Stimulated activated CD4-positive, alpha-beta T cell treated with anti-CD3 and anti-CD28 coated beads, Interleukin-4, amount 100 ng/mL, for 48 hours (primary cell): ENCODE data around the gene BOK.
A peak's percentile ranks its signal among the peaks of the same experiment; 100 is the strongest.
"Not testable (repeated sequence)": the region's sequence is repeated elsewhere in the genome, so short reads cannot be mapped to it uniquely, and the experiment has no call there.

Source experiments
- DNase-seq, 2 donors: peaks; one replicate each; pipeline ENCODE4 v3.0.0-alpha.2; 2020; ENCODE audit warnings: low read depth in 2 of 2

BOK gene, protein sequence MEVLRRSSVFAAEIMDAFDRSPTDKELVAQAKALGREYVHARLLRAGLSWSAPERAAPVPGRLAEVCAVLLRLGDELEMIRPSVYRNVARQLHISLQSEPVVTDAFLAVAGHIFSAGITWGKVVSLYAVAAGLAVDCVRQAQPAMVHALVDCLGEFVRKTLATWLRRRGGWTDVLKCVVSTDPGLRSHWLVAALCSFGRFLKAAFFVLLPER

DNA sequence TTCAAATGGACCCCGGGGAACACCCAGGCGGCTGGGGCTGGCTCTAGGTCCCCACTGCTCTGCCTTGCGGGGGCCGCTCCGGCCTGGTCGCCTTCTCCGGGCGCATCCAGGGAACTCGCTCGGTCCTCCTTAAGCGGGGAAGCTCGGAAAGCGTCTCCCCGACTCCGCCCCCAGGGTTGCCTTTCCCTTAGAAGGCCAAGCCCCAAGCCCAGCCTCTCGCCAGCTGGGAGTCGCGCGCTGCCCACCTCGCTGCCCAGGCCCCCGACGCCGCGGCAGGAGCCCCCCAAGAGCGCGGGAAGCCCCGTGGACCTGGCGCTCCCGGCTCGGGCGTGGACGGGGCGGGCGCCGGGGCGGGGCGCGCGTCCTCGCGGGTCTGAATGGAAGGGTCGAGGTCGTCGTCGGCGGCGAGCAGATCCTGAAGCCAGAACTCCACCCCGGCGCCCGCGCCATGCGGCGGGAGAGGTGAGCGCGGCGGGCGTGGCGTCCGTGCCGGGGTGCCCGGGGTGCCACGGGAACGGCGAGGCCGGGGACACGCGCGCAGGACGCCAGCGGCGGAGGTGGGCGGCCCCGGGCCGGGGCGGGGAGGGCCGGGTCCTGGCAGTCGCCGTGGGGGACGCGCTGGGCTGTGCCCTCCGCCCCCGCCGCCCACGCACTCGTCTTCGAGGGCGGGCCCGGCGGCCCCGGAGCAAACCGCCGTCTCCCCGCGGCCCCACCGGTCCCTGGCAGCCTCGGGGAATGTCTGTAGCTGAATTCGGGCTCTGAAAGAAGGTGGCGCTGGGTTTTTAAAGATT lies at the start of gene BOK:
Gene BOK, plus strand, starts transcription at position 214 of the 791 bp plus-strand sequence. CDS start 739 bp downstream, outside the sequence.
- peak in 1 of 2 donors; percentile 2 for DNase-seq

DNA sequence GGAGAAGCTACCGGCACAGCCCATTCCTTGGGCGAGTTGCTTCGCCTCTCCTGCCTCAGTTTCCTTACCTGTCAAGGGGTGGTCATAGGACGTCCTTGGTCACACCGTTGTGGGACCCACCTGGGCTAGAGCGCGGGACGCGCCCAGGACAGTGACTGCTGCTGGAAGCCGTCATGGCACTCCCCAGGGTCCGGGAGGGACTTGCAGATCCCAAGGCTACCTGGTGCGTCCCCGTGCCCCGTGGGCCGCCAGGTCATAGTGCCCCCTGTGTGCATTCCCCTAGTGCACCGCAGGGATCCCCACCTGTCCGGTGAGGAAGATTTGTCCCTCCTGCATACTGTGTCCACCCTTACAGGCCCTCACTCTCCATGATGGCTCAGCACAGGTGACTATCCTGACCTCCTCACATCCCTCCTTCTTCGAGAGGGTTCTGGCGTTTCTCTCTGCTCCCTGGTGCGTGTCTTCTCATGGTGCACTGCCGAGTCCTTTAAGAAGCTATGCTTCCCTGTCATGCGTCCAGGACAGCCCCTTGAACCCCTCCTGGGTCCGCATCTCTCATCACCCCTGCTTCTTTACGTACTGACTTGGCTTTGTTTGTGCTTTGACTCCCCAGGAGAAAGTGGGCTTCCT lies 49.3 kb upstream of the BOK start:
- no peak for DNase-seq

DNA sequence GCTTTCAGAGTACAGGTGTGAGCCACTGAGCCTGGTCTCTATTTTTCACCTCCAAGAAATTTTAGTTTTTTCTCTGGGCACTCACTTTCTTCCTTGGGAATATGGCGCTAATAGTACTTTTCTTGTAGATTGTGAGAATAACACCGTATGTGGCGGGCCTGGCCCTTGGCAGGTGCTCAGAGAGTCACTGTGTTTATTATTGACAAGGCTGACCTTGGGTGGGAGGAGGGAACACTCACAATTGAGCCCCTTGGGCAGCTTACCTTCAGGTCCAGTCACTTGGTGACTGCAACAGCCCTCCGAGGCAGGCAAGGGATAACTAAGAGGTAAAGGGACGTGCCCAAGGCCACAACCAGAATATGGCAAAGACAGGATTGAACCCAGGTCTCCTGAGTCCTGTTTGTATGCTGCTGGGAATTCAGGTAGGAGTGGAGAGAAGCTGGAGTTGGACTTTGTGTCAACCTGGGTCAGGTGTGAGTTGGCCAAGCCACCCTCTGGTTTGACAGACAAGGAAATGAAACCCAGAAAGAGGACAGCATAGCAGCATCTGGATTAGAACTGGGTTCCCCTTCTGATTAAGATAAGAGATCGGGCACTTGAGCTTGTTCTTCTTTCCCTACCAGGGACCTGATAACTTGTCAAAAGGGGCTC lies 47.3 kb upstream of the BOK start:
- DNase-seq, result no peak

DNA sequence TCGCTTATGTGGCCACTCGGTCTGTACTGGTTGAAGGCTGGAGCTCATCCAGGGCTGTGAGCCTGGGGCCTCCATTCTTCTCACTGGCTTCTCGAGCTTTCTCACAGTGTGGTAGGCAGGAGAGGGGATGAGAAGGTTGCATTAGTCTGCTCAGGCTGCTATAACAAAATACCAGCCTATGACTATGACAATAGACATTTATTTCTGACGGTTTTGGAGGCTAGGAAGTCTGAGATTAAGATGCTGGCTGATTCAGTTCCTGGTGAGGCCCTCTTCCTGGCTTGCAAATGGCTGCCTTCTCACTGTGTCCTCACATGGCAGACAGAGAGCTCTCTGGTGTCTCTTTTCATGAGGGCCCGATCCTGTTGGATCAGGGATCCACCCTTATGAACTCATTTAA lies 44.0 kb upstream of the BOK start:
- DNase-seq, result no peak

DNA sequence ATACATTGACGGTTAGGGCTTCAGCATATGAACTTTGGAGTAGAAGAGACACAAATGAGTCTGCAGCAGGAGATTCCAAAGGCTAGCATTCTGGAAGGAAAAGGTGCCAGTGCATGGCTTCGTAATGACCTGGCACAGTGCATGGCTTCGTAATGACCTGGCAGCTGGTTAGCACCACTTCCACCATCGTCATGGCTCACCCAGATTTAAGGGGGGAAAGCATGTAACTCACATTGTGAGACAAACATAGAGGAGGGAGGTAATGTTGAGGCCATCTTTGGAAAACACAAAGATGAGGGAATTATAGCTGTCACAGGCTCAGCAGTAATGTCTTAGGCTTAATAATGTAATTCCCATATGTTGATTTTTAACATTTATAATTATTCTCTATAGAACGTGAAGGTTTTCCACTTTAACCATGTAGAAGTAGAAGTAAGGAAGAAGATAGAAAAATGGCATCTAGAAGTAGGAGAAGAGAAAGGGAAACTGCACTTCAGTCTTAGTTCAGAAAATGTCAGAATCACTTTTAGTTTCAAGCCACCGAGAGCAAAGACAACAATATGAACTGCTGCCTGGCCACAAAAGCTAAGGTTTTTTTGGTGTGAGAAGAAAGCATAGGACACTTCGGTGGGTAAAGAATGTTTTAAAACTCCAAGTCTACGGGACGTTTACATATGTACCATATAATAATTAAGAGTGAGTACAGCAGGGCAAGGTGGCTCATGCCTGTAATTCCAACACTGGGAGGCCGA lies 43.4 kb upstream of the BOK start:
- no peak for DNase-seq

DNA sequence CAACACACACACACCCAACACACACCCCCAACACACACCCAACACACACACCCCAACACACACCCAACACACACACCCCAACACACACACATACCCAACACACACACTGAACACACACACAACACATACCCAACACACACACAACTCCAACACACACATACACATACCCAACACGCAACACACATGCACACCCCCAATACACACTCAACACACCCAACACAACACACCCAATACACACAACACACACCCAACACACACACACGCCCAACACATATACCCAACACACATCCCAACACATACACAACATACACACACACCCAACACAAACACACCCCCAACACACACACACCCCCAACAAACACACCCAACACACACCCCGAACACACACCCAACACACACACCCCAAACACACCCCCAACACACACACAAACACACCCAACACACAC lies 42.0 kb upstream of the BOK start:
- DNase-seq, result no peak

DNA sequence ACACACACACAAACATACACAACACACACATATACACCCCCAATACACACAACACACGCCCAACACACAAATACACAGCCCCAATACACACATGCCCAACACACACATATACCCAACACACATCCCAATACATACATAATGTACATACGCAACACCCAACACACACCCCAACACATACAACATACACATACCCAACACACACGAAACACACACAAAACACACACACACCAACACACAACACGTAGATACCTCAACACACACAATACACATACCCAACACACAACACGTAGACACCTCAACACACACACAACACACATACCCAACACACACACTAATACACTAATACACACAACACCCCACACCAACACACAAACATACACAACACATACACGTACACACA lies 41.2 kb upstream of the BOK start:
- no peak for DNase-seq

DNA sequence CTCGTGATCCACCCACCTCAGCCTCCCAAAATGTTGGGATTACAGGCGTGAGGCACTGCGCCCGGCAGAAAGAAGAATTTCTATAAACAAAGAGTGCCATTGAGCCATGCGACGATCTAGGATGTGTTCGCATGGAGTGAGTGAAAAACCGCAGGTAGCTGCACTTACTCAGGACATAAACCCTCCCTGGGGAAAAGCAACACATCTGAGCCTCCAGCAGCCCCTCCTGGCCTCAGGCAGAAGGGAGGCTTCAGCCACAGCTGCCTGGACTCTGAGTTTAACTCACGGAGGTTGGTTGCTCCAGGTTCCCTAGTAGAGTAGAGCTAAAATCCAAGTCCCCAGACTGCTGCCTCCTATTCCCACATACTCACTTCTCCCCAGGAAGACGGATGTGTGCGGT lies 38.9 kb upstream of the BOK start:
- no peak for DNase-seq

DNA sequence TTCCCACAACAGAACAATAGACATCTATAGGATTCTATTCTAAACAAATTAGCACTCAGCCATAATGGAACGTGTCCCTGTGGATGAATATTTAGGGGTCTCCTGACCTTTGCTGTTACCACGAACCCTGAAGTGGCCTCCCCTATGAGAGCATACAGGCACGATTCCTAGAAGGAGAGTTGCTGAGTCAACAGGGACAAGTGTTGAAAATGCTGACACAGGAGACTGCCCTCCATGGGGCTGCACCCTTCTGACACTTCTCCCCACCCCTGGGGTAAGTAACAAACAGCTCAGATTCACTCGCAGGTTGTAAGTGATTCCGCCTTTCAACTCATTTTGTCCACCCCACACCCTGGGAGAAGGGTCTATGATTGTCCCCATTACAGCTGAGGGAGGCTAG lies 36.1 kb upstream of the BOK start:
- DNase-seq, result no peak

DNA sequence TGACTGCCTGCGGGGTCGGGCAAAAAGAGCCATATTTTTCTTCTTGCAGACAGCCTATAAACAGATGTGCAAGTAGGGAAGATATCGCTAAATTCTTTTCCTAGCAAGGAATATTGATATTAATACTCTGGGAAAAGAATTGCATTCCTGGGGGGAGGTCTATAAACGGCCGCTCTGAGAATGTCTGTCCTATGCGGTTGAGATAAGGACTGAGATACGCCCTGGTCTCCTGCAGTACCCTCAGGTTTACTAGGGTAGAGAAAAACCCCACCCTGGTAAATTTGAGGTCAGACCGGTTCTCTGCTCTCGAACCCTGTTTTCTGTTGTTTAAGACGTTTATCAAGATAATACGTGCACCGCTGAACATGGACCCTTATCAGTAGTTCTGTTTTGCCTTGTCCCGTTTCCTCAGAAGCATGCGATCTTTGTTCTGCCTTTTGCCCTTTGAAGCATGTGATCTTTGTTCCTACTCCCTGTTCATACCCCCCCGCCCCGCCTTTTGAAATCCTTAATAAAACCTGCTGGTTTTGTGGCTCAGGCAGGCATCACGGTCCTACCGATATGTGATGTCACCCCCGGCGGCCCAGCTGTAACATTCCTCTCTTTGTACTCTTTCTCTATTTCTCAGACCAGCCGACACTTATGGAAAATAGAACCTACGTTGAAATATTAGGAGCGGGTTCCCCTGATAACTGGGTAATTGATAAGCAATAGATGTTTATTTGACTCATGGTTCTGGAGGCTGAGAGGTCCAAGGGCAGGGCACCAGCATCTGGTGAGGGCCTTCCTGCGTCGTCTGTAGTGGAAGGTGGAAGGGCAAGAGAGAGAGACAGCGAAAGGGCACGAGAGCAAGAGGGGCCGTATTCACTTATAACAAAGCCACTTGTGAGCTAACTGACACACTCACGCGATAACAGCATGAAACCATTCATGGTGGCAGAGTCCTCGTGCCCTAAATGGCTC lies 32.4 kb upstream of the BOK start:
- not testable (repeated sequence) for DNase-seq

DNA sequence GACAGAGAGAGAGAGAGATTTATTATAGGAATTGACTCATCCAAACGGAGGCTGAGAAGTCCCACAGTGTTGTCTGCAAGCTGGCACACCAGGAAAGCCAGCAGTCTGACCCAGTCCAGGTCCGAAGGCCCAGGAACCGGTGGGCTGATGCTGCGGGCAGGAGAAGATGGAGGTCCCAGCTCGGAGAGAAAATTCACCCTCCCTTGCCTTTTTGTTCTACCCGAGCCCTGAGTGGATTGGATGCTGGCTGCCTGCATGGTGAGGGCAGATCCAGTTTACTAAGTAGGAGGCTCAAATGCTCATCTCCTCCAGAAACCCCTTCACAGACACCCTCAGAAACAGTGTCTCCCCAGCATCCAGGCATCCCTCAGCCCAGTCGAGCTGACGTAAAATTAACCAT lies 28.0 kb upstream of the BOK start:
- no peak for DNase-seq

DNA sequence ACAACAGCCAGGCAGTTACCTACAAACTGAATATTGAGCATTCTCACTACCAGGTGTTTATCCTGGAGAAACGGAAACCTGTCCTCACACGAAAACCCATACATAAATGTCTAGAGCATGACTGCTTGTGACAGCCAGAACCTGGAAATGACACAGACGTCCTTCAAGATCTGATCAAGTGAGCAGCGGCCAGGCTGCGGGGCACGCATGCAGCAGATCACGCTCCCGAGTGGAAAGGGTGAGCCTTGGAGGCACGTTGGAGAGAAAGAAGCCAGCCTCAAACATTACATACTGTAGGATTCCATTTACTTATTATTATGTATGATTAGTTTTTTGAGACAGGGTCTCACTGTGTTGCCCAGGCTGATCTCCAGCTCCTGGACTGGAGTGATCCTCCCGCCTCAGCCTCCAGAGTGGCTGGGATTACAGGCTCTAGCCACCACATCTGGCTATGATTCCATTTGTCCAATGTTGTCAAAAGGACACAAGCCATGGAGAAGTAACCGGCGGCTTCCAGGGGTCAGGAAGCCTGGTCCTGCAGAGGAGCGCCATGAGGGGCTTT lies 27.3 kb upstream of the BOK start:
- no peak for DNase-seq

DNA sequence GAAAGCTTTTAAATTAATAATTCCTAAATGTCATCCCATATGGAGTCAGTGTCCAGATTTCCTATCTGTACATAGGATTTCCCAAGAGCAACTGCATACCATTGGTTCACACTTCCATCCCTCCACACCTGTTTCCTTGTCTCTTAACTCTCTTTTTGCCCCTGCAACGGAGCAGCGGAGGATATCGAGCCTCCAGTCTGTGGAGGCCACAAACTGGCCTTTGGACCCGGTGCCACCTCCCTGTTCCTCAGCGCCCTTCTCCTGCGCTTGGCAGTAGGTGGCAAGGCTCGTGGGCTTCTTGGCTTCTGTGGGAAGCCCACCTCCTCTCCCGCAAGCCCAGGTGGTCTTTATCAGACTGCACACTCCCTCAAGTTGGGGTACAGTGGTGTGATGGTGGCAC lies 26.4 kb upstream of the BOK start:
- DNase-seq, result no peak

DNA sequence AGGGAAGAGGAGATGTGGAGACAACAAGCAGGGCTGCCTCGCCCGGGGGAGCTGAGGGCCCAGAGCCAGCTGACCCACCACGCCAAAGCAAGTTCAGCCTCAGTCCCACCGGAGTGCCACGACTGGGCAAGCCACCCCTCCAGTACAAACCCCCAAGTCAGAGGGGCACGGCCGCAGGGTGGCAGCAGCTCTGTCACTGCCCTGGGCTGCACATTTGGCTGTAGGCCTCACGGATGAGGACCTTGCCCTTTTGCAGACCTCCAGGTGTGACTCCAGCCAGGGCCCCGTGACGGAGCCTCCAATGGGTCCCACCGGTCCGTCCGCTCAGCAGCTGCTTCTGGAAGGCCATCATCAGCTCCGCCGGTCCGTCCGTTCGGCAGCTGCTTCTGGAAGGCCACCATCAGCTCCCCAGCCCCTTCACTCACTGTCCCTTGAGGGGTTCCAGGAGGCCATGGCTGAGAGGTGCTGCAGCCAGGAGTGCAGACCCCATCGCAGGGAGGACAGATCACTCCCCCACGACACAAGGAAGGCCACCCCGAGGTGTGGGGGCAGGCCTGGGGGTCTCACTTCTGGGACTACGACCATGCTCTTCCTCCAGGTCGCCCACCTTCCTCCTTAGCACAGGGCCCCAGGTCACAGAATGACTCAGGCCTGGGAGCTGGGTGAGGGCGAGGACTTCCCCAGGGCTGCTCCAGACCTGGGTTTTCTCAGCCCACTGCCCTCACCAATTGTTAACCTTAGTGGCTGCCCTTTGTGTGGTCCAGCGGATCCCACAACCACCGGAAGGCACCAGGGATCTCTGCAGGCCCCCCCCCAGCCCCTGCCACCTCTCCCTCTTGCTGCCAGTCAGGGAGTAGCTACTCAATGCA lies 25.6 kb upstream of the BOK start:
- DNase-seq, result no peak

DNA sequence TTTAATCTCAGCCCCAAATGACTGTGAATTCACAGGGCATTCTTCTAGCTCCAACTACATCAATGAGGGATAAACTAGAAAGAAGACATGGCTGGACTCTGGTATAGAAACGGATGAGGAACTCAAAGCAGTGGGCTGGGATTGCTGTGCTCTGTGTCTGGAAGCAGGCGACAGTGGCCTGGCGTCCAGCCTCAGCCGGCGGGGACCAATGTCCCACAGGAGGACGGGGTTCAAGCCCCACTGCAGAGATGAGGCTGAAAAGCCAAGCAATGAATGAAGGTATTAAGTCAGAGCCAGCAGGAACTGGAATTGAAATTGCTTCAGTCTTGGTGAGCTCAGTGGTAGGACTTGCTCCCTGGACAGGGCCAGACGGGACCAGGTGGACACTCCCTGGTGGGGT lies 24.3 kb upstream of the BOK start:
- DNase-seq, result no peak

DNA sequence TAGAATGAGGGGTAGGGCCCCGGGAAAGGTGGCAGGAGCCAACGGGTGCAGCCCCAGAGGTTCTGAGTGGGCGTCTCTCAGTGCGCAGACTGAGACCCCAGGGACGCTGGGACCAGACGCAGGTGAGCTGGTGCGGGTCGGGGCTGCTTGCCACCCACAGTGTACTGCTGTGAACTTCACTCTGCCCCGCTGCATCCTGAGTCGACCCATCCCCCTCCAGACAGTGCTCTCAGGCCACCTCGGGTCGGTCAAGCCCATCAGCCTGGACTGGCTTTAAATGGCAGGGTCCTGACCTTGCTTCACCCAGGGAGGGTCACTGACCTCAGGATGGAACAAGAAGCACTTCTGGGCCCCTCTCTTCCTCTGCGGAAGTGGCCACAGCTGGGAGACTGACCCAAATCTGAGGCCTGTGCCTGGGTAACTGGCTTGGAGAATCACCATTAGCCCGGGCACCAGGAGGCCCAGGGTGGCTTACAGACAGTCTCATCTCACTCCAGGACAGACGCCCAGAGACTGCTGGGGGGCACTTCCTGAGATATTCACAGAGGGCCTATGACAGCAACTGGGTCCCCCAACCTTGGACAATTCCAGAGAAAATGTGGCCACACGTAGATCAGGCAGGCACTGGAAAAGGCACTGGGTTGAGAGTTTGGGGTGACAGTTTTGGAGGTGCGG lies 23.7 kb upstream of the BOK start:
- no peak for DNase-seq

DNA sequence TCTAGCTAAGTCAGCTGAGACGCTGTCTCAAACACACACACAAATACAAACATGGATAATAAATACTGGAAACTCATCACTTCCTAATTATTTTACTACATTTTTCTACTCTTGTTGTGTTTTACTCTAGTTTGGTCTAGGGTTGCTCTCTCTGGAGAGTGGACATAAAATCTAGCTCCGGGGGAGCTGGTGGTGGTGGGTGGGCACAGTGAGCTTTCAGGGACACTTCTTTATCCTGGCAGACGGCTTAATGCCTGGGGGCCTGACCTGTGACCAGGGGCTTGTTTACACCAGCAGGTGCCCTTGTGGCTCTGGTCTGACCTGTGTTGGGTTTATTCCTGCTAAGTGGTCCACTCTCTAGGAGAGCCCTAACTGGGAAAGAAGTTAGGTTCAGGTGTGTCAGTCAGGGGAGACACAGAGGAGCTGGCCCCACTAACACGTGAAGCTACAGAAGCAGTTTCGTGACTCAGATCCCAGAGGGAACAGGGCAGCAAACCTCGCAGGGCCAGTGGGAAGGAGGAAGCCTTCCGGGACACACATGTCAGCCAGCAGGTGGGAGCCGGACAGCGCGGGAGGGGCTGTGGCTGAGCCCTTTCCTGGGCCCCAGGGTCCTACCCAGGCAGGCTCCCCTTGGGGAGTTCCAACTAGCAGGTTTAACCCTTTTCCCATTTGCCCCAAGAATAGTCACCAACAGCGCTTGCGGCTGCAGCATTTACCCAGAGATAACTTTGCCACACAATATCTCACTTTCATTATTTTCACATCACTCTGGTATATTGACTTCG lies 22.5 kb upstream of the BOK start:
- no peak for DNase-seq
